NCI-H748 treated with DMSO at 0.1 percent for 48 hours (cell line): ENCODE data around the gene SYNGR2.
A peak's percentile ranks its signal among the peaks of the same experiment; 100 is the strongest.

Source experiments
- DNase-seq: peaks from one replicate; lab custom pipeline; 2025; lab: John Stamatoyannopoulos, UW

SYNGR2 gene

DNA sequence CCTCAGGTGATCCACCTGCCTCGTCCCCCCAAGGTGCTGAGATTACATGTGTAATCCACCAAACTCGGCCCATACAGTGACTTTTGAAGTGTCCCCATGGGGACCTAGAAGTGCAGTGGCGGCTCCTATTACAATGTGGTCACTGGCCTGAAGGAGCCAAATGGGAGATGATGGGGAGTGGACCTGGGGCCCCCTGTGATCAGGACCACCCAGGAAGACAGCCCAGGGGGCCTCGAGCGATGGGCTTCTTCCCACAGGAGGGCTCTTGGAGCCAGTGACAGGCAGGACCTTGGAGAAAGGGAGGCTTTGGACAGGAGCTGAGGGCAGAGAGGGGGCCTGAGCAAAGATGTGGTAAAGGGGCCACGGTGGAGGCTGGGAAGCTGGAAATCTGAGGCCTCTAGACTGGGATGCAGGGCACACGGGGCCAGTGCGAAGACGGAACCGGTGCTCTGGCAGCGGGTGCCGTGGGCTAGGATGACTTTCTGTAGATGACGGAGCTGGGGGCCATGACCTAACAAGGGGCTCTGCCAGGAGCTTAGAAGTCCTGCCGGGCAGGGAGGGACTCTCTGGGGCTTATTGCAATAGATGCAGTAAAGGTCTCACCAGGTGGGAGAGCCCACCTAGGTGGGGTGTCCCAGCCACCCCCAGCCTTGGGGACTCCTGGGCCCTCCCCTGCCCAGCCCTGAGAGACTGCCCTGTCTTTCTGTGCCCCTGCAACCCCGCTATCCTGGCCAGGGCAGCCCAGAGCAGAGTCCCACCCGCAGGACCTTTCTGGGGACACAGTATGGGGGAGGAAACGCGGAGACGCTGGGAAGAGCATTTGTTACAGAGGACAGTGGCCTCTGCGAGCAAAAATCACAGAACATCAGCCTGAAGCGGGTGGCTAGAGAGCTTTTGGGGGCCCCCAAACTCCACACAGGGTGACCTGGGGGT, 24.9 kb upstream of the SYNGR2 start:
- no peak for DNase-seq

GRCh38 chr17:78144147-78144719, 24.1 kb upstream of the SYNGR2 start:
- no peak for DNase-seq

- DNase-seq: no peak
Observed at GRCh38 chr17:78144736-78145641, 23.4 kb upstream of the SYNGR2 start.

GRCh38 chr17:78146471-78146869, 21.9 kb upstream of the SYNGR2 start:
- no peak for DNase-seq

DNA sequence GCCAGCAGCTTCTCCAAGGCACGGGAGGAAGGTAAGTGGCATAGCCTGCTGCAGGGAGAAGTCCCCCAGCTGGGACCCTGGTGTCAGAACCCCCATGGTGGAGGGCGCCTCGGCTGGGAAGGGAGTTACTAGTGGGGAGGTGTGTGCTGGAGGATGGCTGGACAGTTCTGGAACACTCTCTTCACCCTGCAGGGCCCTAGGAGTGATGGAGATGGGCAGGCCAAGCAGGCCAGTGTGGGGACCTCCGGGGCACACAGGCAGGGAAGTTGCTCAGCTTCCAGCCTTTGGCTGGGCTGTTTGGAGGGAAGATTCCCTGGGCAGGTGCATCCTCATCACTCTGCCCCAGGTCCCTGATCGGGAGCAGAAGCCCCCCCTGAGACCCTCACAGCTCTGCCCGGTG, 21.5 kb upstream of the SYNGR2 start:
- no peak for DNase-seq

GRCh38 chr17:78147315-78147998, 20.9 kb upstream of the SYNGR2 start:
- no peak for DNase-seq

DNA sequence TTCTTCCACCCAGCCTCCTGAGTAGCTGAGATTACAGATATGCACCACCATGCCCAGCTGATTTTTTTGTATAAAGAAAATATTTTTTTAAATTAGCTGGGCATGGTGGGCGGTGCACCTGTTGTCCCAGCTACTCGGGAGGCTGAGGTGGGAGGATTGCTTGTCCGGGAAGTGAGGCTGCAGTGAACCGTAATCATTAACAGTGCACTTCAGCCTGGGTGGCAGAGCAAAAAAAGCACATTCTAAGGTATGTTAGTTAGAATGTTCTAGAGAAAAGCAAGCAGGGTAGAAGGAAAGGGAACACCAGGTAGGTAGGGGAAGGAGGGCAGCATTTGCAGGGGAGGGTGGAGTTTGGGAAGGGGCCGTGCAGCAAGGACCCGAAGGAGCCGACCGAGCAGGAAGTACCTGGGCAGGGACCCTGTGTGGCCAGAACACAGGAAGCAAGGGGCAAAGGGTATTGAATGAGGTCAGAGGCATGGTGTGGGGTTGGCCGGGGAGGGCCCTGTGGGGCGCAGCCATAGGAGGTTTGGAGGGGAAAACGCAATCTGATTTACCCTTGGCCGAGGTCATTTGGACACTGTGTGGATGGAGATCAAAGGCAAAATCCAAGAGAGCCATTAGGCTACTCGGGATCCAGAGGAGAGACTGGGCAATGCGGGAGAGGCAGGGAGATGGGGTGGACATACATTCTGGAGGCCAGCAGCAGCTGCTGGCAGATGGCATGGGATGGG, 19.9 kb upstream of the SYNGR2 start:
- DNase-seq: no peak

GRCh38 chr17:78151514-78152008, 16.8 kb upstream of the SYNGR2 start:
- DNase-seq: no peak

- DNase-seq: no peak
Observed at GRCh38 chr17:78154903-78155811, 13.2 kb upstream of the SYNGR2 start.

DNA sequence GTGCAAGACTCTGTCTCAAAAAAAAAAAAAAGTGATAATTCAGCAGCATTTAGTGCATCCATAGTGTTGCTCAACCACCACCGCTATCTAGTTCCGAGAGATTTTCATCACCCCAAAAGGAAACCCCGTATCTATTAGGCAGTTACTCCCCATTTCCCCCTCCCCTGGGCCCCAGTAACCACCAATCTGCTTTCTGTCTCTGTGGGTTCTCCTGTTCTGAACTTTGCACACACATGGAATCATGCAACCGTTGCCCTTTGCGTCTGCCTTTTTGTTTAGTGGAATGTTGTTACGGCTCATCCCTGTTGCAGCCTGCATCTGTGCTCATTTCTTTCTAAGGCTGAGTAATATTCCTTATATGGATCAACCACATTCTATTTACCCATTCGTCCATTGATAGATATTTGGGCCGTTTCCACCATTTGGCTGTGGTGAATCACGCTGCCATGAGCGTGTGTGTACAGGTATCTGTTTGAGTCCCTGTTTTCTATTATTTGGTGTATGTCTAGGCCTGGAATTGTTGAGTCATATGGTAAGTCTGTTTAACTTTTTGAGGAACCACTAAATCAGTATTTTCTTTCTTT, 8.7 kb upstream of the SYNGR2 start:
- no peak for DNase-seq

GRCh38 chr17:78163881-78164747, 4.3 kb upstream of the SYNGR2 start:
- DNase-seq: no peak

GRCh38 chr17:78164748-78165607, 3.4 kb upstream of the SYNGR2 start:
- DNase-seq: no peak

- no peak for DNase-seq
Observed at GRCh38 chr17:78166416-78166815, 2.0 kb upstream of the SYNGR2 start.

GRCh38 chr17:78168903-78169793, 767 bp downstream of the SYNGR2 start:
- DNase-seq: peak; percentile 3

- no peak for DNase-seq
Observed at GRCh38 chr17:78170692-78171590, 2.6 kb downstream of the SYNGR2 start.
